GM23248 (cell line): Measurements from ENCODE around the gene ATG7. TPM values are rescaled to one million over a fixed set of nuclear protein-coding genes. Genes with fewer than 3 reads are reported as not detected.

Experiments
- DNase-seq: peaks from one replicate; pipeline ENCODE4 v3.0.0-alpha.2; 2015
- H2AFZ ChIP-seq: fragments of 200-600 bp; sonication (generic); 2 replicates; pipeline ENCODE4 v1.6.1; 2016; ENCODE audit warnings: antibody characterized with exemption
- H3F3A ChIP-seq: fragments of 200-600 bp; sonication (generic); 2 replicates; pipeline ENCODE4 v1.6.1; 2016; ENCODE audit warnings: mild to moderate bottlenecking, antibody characterized with exemption, mixed run types; ENCODE audit not compliant: insufficient read depth
- H3K27ac ChIP-seq: fragments of 200-600 bp; sonication (generic); 2 replicates; pipeline ENCODE4 v1.5.1; 2016; ENCODE audit warnings: mild to moderate bottlenecking
- H3K27me3 ChIP-seq: fragments of 200-600 bp; sonication (generic); replicated peaks from 2 replicates; pipeline ENCODE4 v1.6.1; 2016; ENCODE audit warnings: mild to moderate bottlenecking; ENCODE audit not compliant: insufficient read depth
- H3K36me3 ChIP-seq: fragments of 200-600 bp; sonication (generic); 2 replicates; pipeline ENCODE4 v1.6.1; 2016; ENCODE audit warnings: low read depth, mild to moderate bottlenecking
- H3K4me1 ChIP-seq: fragments of 200-600 bp; sonication (generic); 2 replicates; pipeline ENCODE4 v1.6.1; 2016; ENCODE audit warnings: mild to moderate bottlenecking; ENCODE audit not compliant: insufficient read depth
- H3K4me2 ChIP-seq: fragments of 200-600 bp; sonication (generic); one replicate; pipeline ENCODE4 v1.6.1; 2016; ENCODE audit warnings: mild to moderate bottlenecking; ENCODE audit not compliant: unreplicated experiment
- H3K4me3 ChIP-seq: fragments of 200-600 bp; sonication (generic); 2 replicates; pipeline ENCODE4 v1.5.1; 2016; ENCODE audit warnings: mild to moderate bottlenecking
- H3K79me2 ChIP-seq: fragments of 200-600 bp; sonication (generic); 2 replicates; pipeline ENCODE4 v1.6.1; 2016; ENCODE audit warnings: mild to moderate bottlenecking; ENCODE audit not compliant: insufficient read depth
- H3K9ac ChIP-seq: fragments of 200-600 bp; sonication (generic); 2 replicates; pipeline ENCODE4 v1.6.1; 2016; ENCODE audit warnings: mild to moderate bottlenecking
- H3K9me2 ChIP-seq: fragments of 200-600 bp; sonication (generic); 2 replicates; pipeline ENCODE4 v1.6.1; 2016; ENCODE audit warnings: mixed run types, mild to moderate bottlenecking, moderate library complexity; ENCODE audit not compliant: insufficient read depth
- H3K9me3 ChIP-seq: fragments of 200-600 bp; sonication (generic); one replicate; pipeline ENCODE4 v1.6.1; 2017; ENCODE audit warnings: low read depth
- H4K20me1 ChIP-seq: fragments of 200-600 bp; sonication (generic); 2 replicates; pipeline ENCODE4 v1.6.0; 2016; ENCODE audit not compliant: insufficient read depth
- EZH2 ChIP-seq: fragments of 200-600 bp; sonication (generic); IDR thresholded peaks from 2 replicates; pipeline ENCODE4 v1.6.1; 2018; ENCODE audit warnings: antibody characterized with exemption, mild to moderate bottlenecking; ENCODE audit not compliant: insufficient read depth, poor library complexity, severe bottlenecking
- EZH2phosphoT487 ChIP-seq: fragments of 200-600 bp; sonication (generic); IDR thresholded peaks from 2 replicates; pipeline ENCODE4 v1.6.1; 2018; ENCODE audit warnings: antibody characterized with exemption, moderate library complexity, mild to moderate bottlenecking, low read depth; ENCODE audit not compliant: insufficient read depth
- WGBS, 2 experiments: methylation state at CpG; one replicate each; pipeline ENCODE4 v1.1.6; 2015 to 2017; ENCODE audit warnings: low lambda C conversion rate in 2 of 2, low coverage in 1 of 2; ENCODE audit errors: missing lambda C conversion rate in 2 of 2; 5-methylcytosine and 5-hydroxymethylcytosine counted together
- in situ Hi-C: fragments of 300-500 bp; cut with MboI; formaldehyde crosslinking; loops from 2 replicates; pipeline ENCODE4 v1.15.0; 2020
- polyA plus RNA-seq: library from polyadenylated mRNA; unstranded; fragments of >200 nt; fragmentation: Nextera tagmentation; extraction: Ambion mirVana; gene quantifications from 2 replicates; pipeline ENCODE4 v1.2.1, GENCODE V29; 2016
- total RNA-seq: library from RNA; depleted of rRNA; stranded (reverse); fragments of >200 nt; shearing (Covaris generic); gene quantifications from 2 replicates; pipeline ENCODE4 v1.2.3, GENCODE V29; 2014

Gene ATG7
- total and polyA plus RNA-seq, 2 experiments from 2014 or later = 40.5 to 67.5 TPM

GRCh38 chr3:11297126-11297525 is 24.9 kb downstream of the ATG7 start:
- H3K4me2 ChIP-seq = no peak overlapping the region
- H2AFZ ChIP-seq = no peak overlapping the region
- H3K9me2 ChIP-seq = no peaks in the 10 kb centered on the region
- no peaks in the 10 kb centered on the region for H4K20me1 ChIP-seq
- no peak for DNase-seq
- no peaks in the 10 kb centered on the region for H3K9me3 ChIP-seq
- H3K27ac ChIP-seq = no peak overlapping the region
- peaks cover 24% of the 10 kb centered on the region for H3K36me3 ChIP-seq
- WGBS, 2 experiments = 98% methylated on average over 4 of the region's 4 CpGs
- H3K9ac ChIP-seq = no peak overlapping the region
- H3K4me1 ChIP-seq = no peaks in the 10 kb centered on the region
- H3K79me2 ChIP-seq = peaks cover 70% of the 10 kb centered on the region
- H3K4me3 ChIP-seq = no peak overlapping the region
- in situ Hi-C loops = no loop called here
- H3F3A ChIP-seq = no peaks in the 10 kb centered on the region; the same call in 1 of the 2 replicates
- TF ChIP-seq EZH2phosphoT487 (no peak), EZH2 (no peak)
- H3K27me3 ChIP-seq = no peaks in the 10 kb centered on the region

- H4K20me1 ChIP-seq = no peaks in the 10 kb centered on the region
- no peak overlapping the region for H3K27ac ChIP-seq
- H3K27me3 ChIP-seq = no peaks in the 10 kb centered on the region
- H3F3A ChIP-seq = no peaks in the 10 kb centered on the region
- H3K9me2 ChIP-seq = no peaks in the 10 kb centered on the region
- WGBS, 2 experiments = 98% methylated on average over 3 of the region's 3 CpGs
- H3K4me2 ChIP-seq = no peak overlapping the region
- in situ Hi-C loops = no loop called here
- H2AFZ ChIP-seq = no peak overlapping the region
- no peak for TF ChIP-seq EZH2phosphoT487
- TF ChIP-seq EZH2 = no peak
- H3K4me3 ChIP-seq = no peak overlapping the region
- no peak overlapping the region for H3K9ac ChIP-seq
- no peaks in the 10 kb centered on the region for H3K9me3 ChIP-seq
- H3K79me2 ChIP-seq = peaks cover 34% of the 10 kb centered on the region
- DNase-seq = no peak
- H3K36me3 ChIP-seq = peaks cover 24% of the 10 kb centered on the region
- peaks cover 8% of the 10 kb centered on the region; the same call in 1 of the 2 replicates for H3K4me1 ChIP-seq
Observed at GRCh38 chr3:11300970-11301369, 28.8 kb downstream of the ATG7 start.

GRCh38 chr3:11302444-11302843 is 30.2 kb downstream of the ATG7 start:
- Histone ChIP-seq H3K27me3 (no peaks in the 10 kb centered on the region), H3K27ac (no peak overlapping the region), H3K4me1 (peaks cover 8% of the 10 kb centered on the region; the same call in 1 of the 2 replicates), H3K9ac (no peak overlapping the region), H3K79me2 (peaks cover 20% of the 10 kb centered on the region), H3K9me3 (no peaks in the 10 kb centered on the region), H2AFZ (no peak overlapping the region), H3K9me2 (no peaks in the 10 kb centered on the region), H4K20me1 (no peaks in the 10 kb centered on the region), H3K4me2 (no peak overlapping the region), H3F3A (no peaks in the 10 kb centered on the region), H3K4me3 (no peak overlapping the region), H3K36me3 (peaks cover 26% of the 10 kb centered on the region)
- in situ Hi-C loops = no loop called here
- TF ChIP-seq EZH2 (no peak), EZH2phosphoT487 (no peak)
- DNase-seq = no peak

GRCh38 chr3:11304175-11304574 is 32.0 kb downstream of the ATG7 start:
- Histone ChIP-seq H3K4me3 (no peak overlapping the region), H3K27me3 (no peaks in the 10 kb centered on the region), H3K27ac (no peak overlapping the region), H3F3A (no peaks in the 10 kb centered on the region), H3K9me3 (no peaks in the 10 kb centered on the region), H3K4me1 (peaks cover 8% of the 10 kb centered on the region; the same call in 1 of the 2 replicates), H4K20me1 (no peaks in the 10 kb centered on the region), H3K36me3 (peaks cover 35% of the 10 kb centered on the region), H3K9ac (no peak overlapping the region), H2AFZ (no peak overlapping the region), H3K9me2 (no peaks in the 10 kb centered on the region), H3K4me2 (no peak overlapping the region), H3K79me2 (0 out of 2 replicates have a peak, but pooled peaks cover 5% of the 10 kb centered on the region)
- in situ Hi-C loops = no loop called here
- DNase-seq = no peak
- no peak for TF ChIP-seq EZH2phosphoT487
- no peak for TF ChIP-seq EZH2
- WGBS, 2 experiments = 96 to 98% methylated on average over 6 of the region's 6 CpGs

- DNase-seq = peak; percentile 42
- H3K9me2 ChIP-seq = no peaks in the 10 kb centered on the region
- no peaks in the 10 kb centered on the region for H3K79me2 ChIP-seq
- no peaks in the 10 kb centered on the region for H3K27me3 ChIP-seq
- H3K4me2 ChIP-seq = no peak overlapping the region
- no peak overlapping the region for H2AFZ ChIP-seq
- 52 to 64% methylated on average over 1 of the region's 1 CpG for WGBS, 2 experiments
- no peak overlapping the region for H3K4me3 ChIP-seq
- peaks cover 25% of the 10 kb centered on the region for H3K36me3 ChIP-seq
- H3K4me1 ChIP-seq = peaks cover 8% of the 10 kb centered on the region; the same call in 1 of the 2 replicates
- H3K27ac ChIP-seq = no peak overlapping the region
- H3K9ac ChIP-seq = no peak overlapping the region
- in situ Hi-C loops = no loop called here
- no peaks in the 10 kb centered on the region for H3K9me3 ChIP-seq
- TF ChIP-seq EZH2 (no peak), EZH2phosphoT487 (no peak)
- H4K20me1 ChIP-seq = no peaks in the 10 kb centered on the region
- no peaks in the 10 kb centered on the region for H3F3A ChIP-seq
Observed at GRCh38 chr3:11305509-11305908, 33.3 kb downstream of the ATG7 start.
